Activated naive CD8-positive, alpha-beta T cell (primary cell): ENCODE measurements around the gene SLC7A4.

ENCODE experiments used
- H3K27ac Mint-ChIP-seq: one replicate; pipeline ENCODE4 v1.8.0; 2021; ENCODE audit warnings: mixed read lengths
- H3K27me3 Mint-ChIP-seq: one replicate; pipeline ENCODE4 v1.8.0; 2021; ENCODE audit warnings: mixed read lengths
- H3K36me3 Mint-ChIP-seq: one replicate; pipeline ENCODE4 v1.8.0; 2021; ENCODE audit warnings: mixed read lengths
- H3K4me1 Mint-ChIP-seq: one replicate; pipeline ENCODE4 v1.8.0; 2021; ENCODE audit warnings: low read depth, mixed read lengths
- H3K4me3 Mint-ChIP-seq: one replicate; pipeline ENCODE4 v1.8.0; 2021; ENCODE audit warnings: mild to moderate bottlenecking, mixed read lengths
- H3K9me3 Mint-ChIP-seq: one replicate; pipeline ENCODE4 v1.8.0; 2021; ENCODE audit warnings: low read depth, mixed read lengths

SLC7A4 gene

GRCh38 chr22:20993304-20994127 is 38.8 kb downstream of the SLC7A4 start:
- H3K4me1 Mint-ChIP-seq, result peaks cover 4% of the 10 kb centered on the region

GRCh38 chr22:20992456-20993303 is 39.7 kb downstream of the SLC7A4 start:
- H3K9me3 Mint-ChIP-seq, result no peaks in the 10 kb centered on the region
- H3K4me1 Mint-ChIP-seq, result peaks cover 4% of the 10 kb centered on the region
- H3K4me3 Mint-ChIP-seq, result no peak overlapping the region
- no peaks in the 10 kb centered on the region for H3K27me3 Mint-ChIP-seq
- H3K36me3 Mint-ChIP-seq, result no peaks in the 10 kb centered on the region
- no peak overlapping the region for H3K27ac Mint-ChIP-seq

More at GRCh38 chr22:20993304-20994127, 38.8 kb downstream of the SLC7A4 start:
- H3K27me3 Mint-ChIP-seq, result no peaks in the 10 kb centered on the region
- no peaks in the 10 kb centered on the region for H3K9me3 Mint-ChIP-seq
- H3K27ac Mint-ChIP-seq, result no peak overlapping the region
- H3K36me3 Mint-ChIP-seq, result no peaks in the 10 kb centered on the region
- H3K4me3 Mint-ChIP-seq, result no peak overlapping the region

GRCh38 chr22:20992056-20992442 is 40.3 kb downstream of the SLC7A4 start:
- Mint-ChIP-seq H3K9me3 (no peaks in the 10 kb centered on the region), H3K27me3 (no peaks in the 10 kb centered on the region), H3K4me3 (no peak overlapping the region), H3K36me3 (no peaks in the 10 kb centered on the region), H3K27ac (no peak overlapping the region), H3K4me1 (peaks cover 4% of the 10 kb centered on the region)

GRCh38 chr22:20991252-20992055 is 40.9 kb downstream of the SLC7A4 start:
- Mint-ChIP-seq H3K27me3 (no peaks in the 10 kb centered on the region), H3K4me3 (no peak overlapping the region), H3K4me1 (peaks cover 4% of the 10 kb centered on the region), H3K27ac (no peak overlapping the region), H3K36me3 (peaks cover 3% of the 10 kb centered on the region), H3K9me3 (no peaks in the 10 kb centered on the region)

GRCh38 chr22:20990184-20991180 is 41.9 kb downstream of the SLC7A4 start:
- H3K27ac Mint-ChIP-seq, result no peak overlapping the region
- no peaks in the 10 kb centered on the region for H3K9me3 Mint-ChIP-seq
- H3K4me1 Mint-ChIP-seq, result peaks cover 4% of the 10 kb centered on the region
- peaks cover 6% of the 10 kb centered on the region for H3K36me3 Mint-ChIP-seq
- no peaks in the 10 kb centered on the region for H3K27me3 Mint-ChIP-seq
- H3K4me3 Mint-ChIP-seq, result peak overlapping the region; percentile 7

GRCh38 chr22:20989323-20990138 is 42.8 kb downstream of the SLC7A4 start:
- Mint-ChIP-seq H3K4me3 (no peak overlapping the region), H3K36me3 (peaks cover 6% of the 10 kb centered on the region), H3K27me3 (no peaks in the 10 kb centered on the region), H3K4me1 (peaks cover 4% of the 10 kb centered on the region), H3K27ac (no peak overlapping the region), H3K9me3 (no peaks in the 10 kb centered on the region)

- Mint-ChIP-seq H3K36me3 (peaks cover 10% of the 10 kb centered on the region), H3K4me3 (no peak overlapping the region), H3K27me3 (no peaks in the 10 kb centered on the region), H3K9me3 (no peaks in the 10 kb centered on the region), H3K27ac (no peak overlapping the region), H3K4me1 (peaks cover 8% of the 10 kb centered on the region)
Measured at GRCh38 chr22:20988573-20989322, 43.6 kb downstream of the SLC7A4 start.

GRCh38 chr22:20987375-20987774 is 45.0 kb downstream of the SLC7A4 start:
- H3K4me3 Mint-ChIP-seq, result no peak overlapping the region
- H3K27me3 Mint-ChIP-seq, result no peaks in the 10 kb centered on the region
- H3K9me3 Mint-ChIP-seq, result no peaks in the 10 kb centered on the region
- no peak overlapping the region for H3K27ac Mint-ChIP-seq
- H3K36me3 Mint-ChIP-seq, result peaks cover 10% of the 10 kb centered on the region
- peaks cover 18% of the 10 kb centered on the region for H3K4me1 Mint-ChIP-seq

GRCh38 chr22:20986365-20986764 is 46.0 kb downstream of the SLC7A4 start:
- no peaks in the 10 kb centered on the region for H3K27me3 Mint-ChIP-seq
- H3K36me3 Mint-ChIP-seq, result peaks cover 10% of the 10 kb centered on the region
- H3K9me3 Mint-ChIP-seq, result no peaks in the 10 kb centered on the region
- no peak overlapping the region for H3K4me3 Mint-ChIP-seq
- no peak overlapping the region for H3K27ac Mint-ChIP-seq
- peaks cover 21% of the 10 kb centered on the region for H3K4me1 Mint-ChIP-seq

GRCh38 chr22:20985720-20986119 is 46.6 kb downstream of the SLC7A4 start:
- no peak overlapping the region for H3K27ac Mint-ChIP-seq
- H3K9me3 Mint-ChIP-seq, result no peaks in the 10 kb centered on the region
- peaks cover 10% of the 10 kb centered on the region for H3K36me3 Mint-ChIP-seq
- no peaks in the 10 kb centered on the region for H3K27me3 Mint-ChIP-seq
- peaks cover 28% of the 10 kb centered on the region for H3K4me1 Mint-ChIP-seq
- H3K4me3 Mint-ChIP-seq, result no peak overlapping the region

- Mint-ChIP-seq H3K27ac (peak overlapping the region; percentile 87), H3K4me1 (peaks cover 38% of the 10 kb centered on the region), H3K36me3 (peaks cover 10% of the 10 kb centered on the region), H3K9me3 (no peaks in the 10 kb centered on the region), H3K4me3 (peak overlapping the region; percentile 94), H3K27me3 (no peaks in the 10 kb centered on the region)
Measured at GRCh38 chr22:20983081-20983771, 49.1 kb downstream of the SLC7A4 start.

- Mint-ChIP-seq H3K36me3 (peaks cover 10% of the 10 kb centered on the region), H3K4me1 (peaks cover 38% of the 10 kb centered on the region), H3K27ac (peak overlapping the region; percentile 87), H3K4me3 (peak overlapping the region; percentile 94), H3K9me3 (no peaks in the 10 kb centered on the region), H3K27me3 (no peaks in the 10 kb centered on the region)
Measured at GRCh38 chr22:20982563-20982882, 49.8 kb downstream of the SLC7A4 start.
